GM20000 (cell line): ENCODE data around the gene PTBP3.

Experiments
- DNase-seq: peaks from one replicate; pipeline ENCODE4 v3.0.0; 2012; ENCODE audit warnings: low spot score
- TF ChIP-seq, protein P1 (sequence below): IDR thresholded peaks from 2 replicates; pipeline ENCODE4 v1.5.1; 2012; ENCODE audit warnings: mild to moderate bottlenecking, control low read depth; ENCODE audit errors: extremely low read depth, missing control alignments

The PTBP3 gene

DNA sequence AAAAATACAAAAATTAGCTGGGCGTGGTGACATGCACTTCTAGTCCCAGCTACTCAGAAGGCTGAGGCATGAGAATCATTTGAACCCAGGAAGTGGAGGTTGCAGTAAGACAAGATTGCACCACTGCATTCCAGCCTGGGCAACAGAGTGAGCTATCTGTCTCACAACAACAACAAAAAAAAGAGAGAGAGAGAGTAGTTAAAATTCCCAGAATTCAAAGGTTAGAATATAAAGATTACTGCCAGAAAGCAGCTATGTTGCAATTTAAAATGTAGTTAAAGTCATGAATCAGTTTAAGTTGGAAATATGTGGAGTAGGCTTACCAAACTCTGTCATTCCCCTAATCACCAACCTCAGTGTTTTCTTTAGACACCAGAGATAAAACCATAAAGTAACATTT is 99.7 kb downstream of the PTBP3 start:
- no peak for DNase-seq
- TF ChIP-seq, protein P1, sequence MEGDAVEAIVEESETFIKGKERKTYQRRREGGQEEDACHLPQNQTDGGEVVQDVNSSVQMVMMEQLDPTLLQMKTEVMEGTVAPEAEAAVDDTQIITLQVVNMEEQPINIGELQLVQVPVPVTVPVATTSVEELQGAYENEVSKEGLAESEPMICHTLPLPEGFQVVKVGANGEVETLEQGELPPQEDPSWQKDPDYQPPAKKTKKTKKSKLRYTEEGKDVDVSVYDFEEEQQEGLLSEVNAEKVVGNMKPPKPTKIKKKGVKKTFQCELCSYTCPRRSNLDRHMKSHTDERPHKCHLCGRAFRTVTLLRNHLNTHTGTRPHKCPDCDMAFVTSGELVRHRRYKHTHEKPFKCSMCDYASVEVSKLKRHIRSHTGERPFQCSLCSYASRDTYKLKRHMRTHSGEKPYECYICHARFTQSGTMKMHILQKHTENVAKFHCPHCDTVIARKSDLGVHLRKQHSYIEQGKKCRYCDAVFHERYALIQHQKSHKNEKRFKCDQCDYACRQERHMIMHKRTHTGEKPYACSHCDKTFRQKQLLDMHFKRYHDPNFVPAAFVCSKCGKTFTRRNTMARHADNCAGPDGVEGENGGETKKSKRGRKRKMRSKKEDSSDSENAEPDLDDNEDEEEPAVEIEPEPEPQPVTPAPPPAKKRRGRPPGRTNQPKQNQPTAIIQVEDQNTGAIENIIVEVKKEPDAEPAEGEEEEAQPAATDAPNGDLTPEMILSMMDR, result no peak

- TF ChIP-seq, protein P1, result no peak
- DNase-seq, result no peak
Observed at GRCh38 chr9:112232233-112232632, 101.2 kb downstream of the PTBP3 start.

DNA sequence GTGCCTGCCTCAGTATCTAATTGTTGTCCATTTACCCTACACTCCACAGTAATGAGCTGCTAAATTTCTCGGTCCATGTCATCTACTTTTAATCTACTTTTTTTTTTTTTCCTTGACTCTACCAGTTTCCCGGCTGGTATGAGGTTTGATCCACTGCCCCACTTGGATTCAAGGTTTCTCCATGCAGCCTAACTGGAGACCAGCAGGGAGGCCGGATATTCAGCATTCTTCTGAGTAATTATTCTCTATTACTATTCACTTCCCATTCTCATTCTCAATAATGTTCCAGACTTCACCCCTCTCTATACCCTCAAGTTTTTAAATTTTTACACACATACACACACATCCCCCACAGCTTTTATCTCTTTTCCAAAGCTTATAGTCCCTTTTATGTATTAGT is 107.3 kb downstream of the PTBP3 start:
- TF ChIP-seq, protein P1, result no peak
- no peak for DNase-seq

DNA sequence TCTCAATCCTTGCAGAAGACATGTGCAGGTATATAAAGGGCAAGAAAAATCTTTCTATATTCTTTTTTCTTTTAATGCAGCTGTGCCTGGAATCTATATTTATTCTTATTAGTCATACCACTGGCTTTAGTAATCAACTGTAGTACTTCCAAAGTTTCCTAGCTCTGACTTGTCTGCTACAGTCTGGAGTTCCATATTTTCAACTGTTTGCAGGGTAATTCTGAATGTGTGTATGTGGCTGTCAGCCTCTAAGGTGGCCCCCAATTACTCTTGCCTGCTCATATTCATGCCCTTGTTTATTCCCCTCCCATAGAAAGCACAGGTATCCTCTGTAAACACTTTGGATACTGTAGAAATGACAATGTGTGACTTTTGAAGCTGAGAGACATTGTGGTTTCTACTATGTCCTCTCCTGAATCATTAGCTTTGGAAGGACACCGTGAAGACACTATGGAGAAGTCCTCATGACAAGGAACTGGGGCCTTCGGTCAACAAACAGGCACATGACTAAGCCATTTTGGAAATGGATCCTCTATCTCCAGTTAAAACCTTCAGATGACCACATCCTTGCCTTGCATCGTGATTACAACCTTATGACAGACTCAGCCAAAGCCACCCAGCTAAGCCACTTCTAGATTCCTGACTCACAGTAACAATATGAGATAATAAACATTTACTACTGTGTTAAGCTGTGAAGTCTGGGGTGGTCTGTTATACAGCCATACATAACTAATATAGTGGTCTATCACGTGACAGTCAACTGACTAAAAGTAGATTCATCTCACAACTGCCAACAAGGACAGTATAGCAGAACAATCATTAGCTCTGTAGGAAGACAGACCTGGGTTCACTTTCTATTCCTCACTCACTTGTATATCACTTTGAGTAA is 108.8 kb downstream of the PTBP3 start:
- TF ChIP-seq, protein P1, result no peak
- DNase-seq, result peak; percentile 10

GRCh38 chr9:112218908-112219307 is 114.5 kb downstream of the PTBP3 start:
- DNase-seq, result peak; percentile 56
- TF ChIP-seq, protein P1, result no peak

- no peak for DNase-seq
- TF ChIP-seq, protein P1, result no peak
Observed at GRCh38 chr9:112212926-112213325, 120.5 kb downstream of the PTBP3 start.

DNA sequence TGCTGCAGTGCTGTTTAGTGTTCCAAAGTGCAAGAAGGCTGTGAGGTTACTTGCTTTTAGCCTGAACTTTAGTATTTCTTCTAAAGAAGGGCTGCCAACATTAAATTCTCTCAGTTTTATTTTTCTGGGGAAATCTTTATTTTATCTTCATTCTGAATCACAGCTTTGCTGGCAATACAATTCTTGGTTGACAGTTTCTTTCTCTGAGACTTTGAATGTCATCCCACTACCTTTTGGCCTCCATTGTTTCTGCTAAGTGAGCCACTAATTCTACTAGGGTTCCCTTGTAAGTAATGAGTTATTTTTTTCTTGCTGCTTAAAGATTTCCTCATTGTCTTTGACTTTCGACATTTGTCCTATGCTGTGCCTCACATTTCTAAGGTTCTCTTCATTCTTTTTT is 126.0 kb downstream of the PTBP3 start:
- DNase-seq, result no peak
- TF ChIP-seq, protein P1, result no peak
